Heart right ventricle (tissue), 16 donors: ENCODE results near the gene COMMD7. TPM values are rescaled to one million over a fixed set of nuclear protein-coding genes. Genes with fewer than 3 reads are reported as not detected.
"Not testable (repeated sequence)": the region's sequence is repeated elsewhere in the genome, so short reads cannot be mapped to it uniquely, and the experiment has no call there.

Experiments used
- ATAC-seq, 8 donors: fragments of 200-7000 bp; cut with Tn5 transposase; one replicate each; pipeline ENCODE4 v1.9.1; 2020; ENCODE audit warnings: mild to moderate bottlenecking in 8 of 8, moderate library complexity in 8 of 8, moderate number of reproducible peaks in 1 of 8
- DNase-seq, 2 donors: peaks; one replicate each; pipeline ENCODE4 v3.0.0-alpha.2; 2020
- H3K27ac ChIP-seq, 10 donors: fragments of 200-600 bp; sonication (generic) in 2 of 10; one replicate each; pipeline versions ENCODE4 v1.5.0 to v1.8.0; 2020 to 2022; ENCODE audit warnings: mild to moderate bottlenecking in 3 of 10
- H3K27me3 ChIP-seq, 7 donors: fragments of 200-600 bp; one replicate each; pipeline ENCODE4 v1.8.0; 2021 to 2022; ENCODE audit warnings: mild to moderate bottlenecking in 2 of 7
- H3K36me3 ChIP-seq, 9 donors: fragments of 200-600 bp; sonication (generic) in 1 of 9; one replicate each; pipeline versions ENCODE4 v1.5.0 to v1.8.0; 2020 to 2022; ENCODE audit warnings: mild to moderate bottlenecking in 2 of 9
- H3K4me1 ChIP-seq, 9 donors: fragments of 200-600 bp; sonication (generic) in 1 of 9; one replicate each; pipeline versions ENCODE4 v1.5.0 to v1.8.0; 2020 to 2022; ENCODE audit warnings: mild to moderate bottlenecking in 4 of 9
- H3K4me3 ChIP-seq, 10 donors: fragments of 200-600 bp; sonication (generic) in 2 of 10; one replicate each; pipeline versions ENCODE4 v1.5.0 to v1.8.0; 2020 to 2022; ENCODE audit warnings: mild to moderate bottlenecking in 7 of 10, moderate library complexity in 2 of 10
- H3K9me3 ChIP-seq, 11 donors: fragments of 200-600 bp in 10 of 11; sonication (generic) in 2 of 11; one replicate each; pipeline versions ENCODE4 v1.5.0 to v1.8.0; 2013 to 2022; ENCODE audit warnings: mild to moderate bottlenecking in 2 of 11, control low read depth in 1 of 11, moderate library complexity in 1 of 11
- CTCF ChIP-seq, 9 donors: fragments of 200-600 bp; sonication (generic) in 2 of 9; IDR thresholded peaks; one replicate each; pipeline versions ENCODE4 v1.5.0 to v1.8.0; 2021 to 2022; ENCODE audit warnings: antibody characterized with exemption in 9 of 9, mild to moderate bottlenecking in 5 of 9, moderate library complexity in 1 of 9
- WGBS, 2 donors: extraction: QIAGEN DNeasy Blood & Tissue Kit; methylation state at CpG; one replicate each; pipeline ENCODE4 v1.1.7; 2013; ENCODE audit warnings: inconsistent platforms in 1 of 2; 5-methylcytosine and 5-hydroxymethylcytosine counted together
- intact Hi-C, 10 donors: fragments of 100-400 bp; cut with DNase I; formaldehyde crosslinking; loops; one replicate each; pipeline versions ENCODE4 v1.11.1 to v1.14.2; 2022
- polyA plus RNA-seq, 2 donors: library from polyadenylated mRNA; stranded (reverse); fragments of 200-250 nt; gene quantifications; one replicate each; pipeline ENCODE4 v1.2.3, GENCODE V29; 2013
- total RNA-seq, 10 donors: library from RNA; stranded (reverse); fragmentation: NEBNext Ultra II Directional in 3 of 10; extraction: Animal tissue kit (Norgen Biotek cat#: 25700) in 3 of 10; gene quantifications; one replicate each; pipeline versions ENCODE4 v1.2.1 to v1.2.4, GENCODE V29; 2021 to 2023
- donor health status: Arrhythmogenic right ventricular cardiomyopathy.
- donor health status: ischemic (EF 13 %, LVEDD 7.1; RV severe dilation, severe dysfunction).
- donor health status: healthy with polysubstance abuse.
- donor health status: DM: no; HTN: yes; CAD: no.
- donor health status: DM: no; HTN: no; CAD: no.
- donor health status: ischemic (EF 25% LVEDD 6.9; RV normal size, moderate dysfunction).
- donor health status: ischemic (EF 25% LVEDD 5.7; RV mildly dilated, moderate dysfunction).
- donor health status: healthy.
- donor health status: DM: yes; HTN: yes; CAD: no.
- donor health status: Ischemic cardiomyopathy.
- donor health status: ischemic (EF 35%, LVEDD 5.7; RV mildly dilated, moderate dysfunction).
- donor health status: nonischemic (EF 11% LVEDD 7.7; RV severe dilation, severe dysfunction).
- donor health status: DM: yes; HTN: yes; CAD: no.
- donor health status: PGD.
- donor health status: ischemic (EF 29% LVEDD 5.4; RV normal size, mild dysfunction).
- donor health status: nonischemic (EF 23%, LVEDD 6.1; RV moderate dilation, normal function).

Gene COMMD7
- total and polyA plus RNA-seq, 12 donors = 35.7 to 54.6 (median 42.5) TPM

GRCh38 chr20:32742322-32743236 lies 688 bp downstream of the COMMD7 start:
- H3K27ac ChIP-seq = peak overlapping the region; percentile 77 to 95 (median 90)
- H3K36me3 ChIP-seq = peaks cover 0 to 4% (median 0%) of the 10 kb centered on the region in 9 donors
- no peaks in the 10 kb centered on the region for H3K9me3 ChIP-seq
- DNase-seq (peak in 1 of 2 donors; percentile 11), ATAC-seq (peak in 7 of 8 donors; percentile 7 to 46 (median 27))
- H3K4me1 ChIP-seq = peaks cover 2 to 36% (median 18%) of the 10 kb centered on the region in 9 donors
- H3K27me3 ChIP-seq = no peaks in the 10 kb centered on the region
- 10 to 11% methylated on average over 25 of the region's 25 CpGs for whole genome bisulfite sequencing, 2 donors
- intact Hi-C loops = no loop called here
- TF ChIP-seq CTCF (IDR thresholded peaks at IDR 0.05) = no peak
- peak overlapping the region; percentile 60 to 86 (median 82) for H3K4me3 ChIP-seq

DNA sequence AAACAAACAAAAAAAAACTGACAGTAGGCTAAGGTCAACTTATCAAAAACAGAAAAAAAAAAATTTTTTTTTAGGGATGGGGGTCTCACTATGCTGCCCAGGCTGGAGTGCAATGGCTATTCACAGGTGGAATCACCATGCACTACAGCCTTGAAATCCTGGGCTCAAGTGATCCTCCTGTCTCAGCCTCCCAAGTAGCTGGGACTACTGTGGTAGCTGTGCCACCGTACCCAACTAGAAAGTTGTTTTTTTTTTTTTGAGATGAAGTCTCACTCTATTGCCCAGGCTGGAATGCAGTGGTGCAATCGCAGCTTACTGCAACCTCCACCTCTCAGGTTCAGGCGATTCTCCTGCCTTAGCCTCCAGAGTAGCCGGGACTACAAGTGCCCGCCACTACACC lies 2.1 kb downstream of the COMMD7 start:
- Histone ChIP-seq H3K9me3 (no peaks in the 10 kb centered on the region), H3K36me3 (peaks cover 0 to 19% (median 0%) of the 10 kb centered on the region in 9 donors), H3K27ac (no peak overlapping the region), H3K4me3 (no peak overlapping the region), H3K27me3 (no peaks in the 10 kb centered on the region), H3K4me1 (peaks cover 2 to 40% (median 21%) of the 10 kb centered on the region in 9 donors)
- WGBS, 2 donors = 93 to 95% methylated on average over 5 of the region's 5 CpGs
- no peak for ATAC-seq
- no peak for DNase-seq
- intact Hi-C loops = no loop called here
- no peak for TF ChIP-seq CTCF (IDR thresholded peaks at IDR 0.05)

GRCh38 chr20:32737371-32738223 lies 5.7 kb downstream of the COMMD7 start:
- Histone ChIP-seq H3K36me3 (peaks cover 0 to 38% (median 0%) of the 10 kb centered on the region in 9 donors), H3K27ac (peak overlapping the region in 3 of 10 donors; percentile 5 to 69 (median 58)), H3K9me3 (no peaks in the 10 kb centered on the region), H3K27me3 (no peaks in the 10 kb centered on the region), H3K4me1 (peaks cover 2 to 29% (median 15%) of the 10 kb centered on the region in 9 donors), H3K4me3 (no peak overlapping the region)
- DNase-seq (no peak), ATAC-seq (peak in 1 of 8 donors; percentile 8)
- WGBS, 2 donors = 61 to 67% methylated on average over 7 of the region's 7 CpGs
- intact Hi-C loops = no loop called here
- TF ChIP-seq CTCF (IDR thresholded peaks at IDR 0.05) = no peak

GRCh38 chr20:32731882-32732266 lies 11.4 kb downstream of the COMMD7 start:
- peaks cover 0 to 14% (median 4%) of the 10 kb centered on the region in 9 donors for H3K4me1 ChIP-seq
- no peak overlapping the region for H3K27ac ChIP-seq
- H3K4me3 ChIP-seq = no peak overlapping the region
- ATAC-seq (peak in 1 of 8 donors; percentile 18), DNase-seq (no peak)
- H3K9me3 ChIP-seq = no peaks in the 10 kb centered on the region
- TF ChIP-seq CTCF (IDR thresholded peaks at IDR 0.05) = no peak
- 85 to 86% methylated on average over 4 of the region's 4 CpGs for WGBS, 2 donors
- H3K36me3 ChIP-seq = peaks cover 0 to 71% (median 9%) of the 10 kb centered on the region in 9 donors
- H3K27me3 ChIP-seq = no peaks in the 10 kb centered on the region
- intact Hi-C loops = no loop called here

- DNase-seq, H3K4me3 ChIP-seq, intact Hi-C loops, H3K9me3 ChIP-seq, ATAC-seq, H3K27me3 ChIP-seq, H3K27ac ChIP-seq: not testable (repeated sequence)
- H3K36me3 ChIP-seq = peaks cover 0 to 75% (median 17%) of the 10 kb centered on the region in 9 donors
- H3K4me1 ChIP-seq = peaks cover 0 to 14% (median 4%) of the 10 kb centered on the region in 9 donors
- 97 to 99% methylated on average over 5 of the region's 5 CpGs for WGBS, 2 donors
Observed at GRCh38 chr20:32729334-32729733, 13.9 kb downstream of the COMMD7 start.

DNA sequence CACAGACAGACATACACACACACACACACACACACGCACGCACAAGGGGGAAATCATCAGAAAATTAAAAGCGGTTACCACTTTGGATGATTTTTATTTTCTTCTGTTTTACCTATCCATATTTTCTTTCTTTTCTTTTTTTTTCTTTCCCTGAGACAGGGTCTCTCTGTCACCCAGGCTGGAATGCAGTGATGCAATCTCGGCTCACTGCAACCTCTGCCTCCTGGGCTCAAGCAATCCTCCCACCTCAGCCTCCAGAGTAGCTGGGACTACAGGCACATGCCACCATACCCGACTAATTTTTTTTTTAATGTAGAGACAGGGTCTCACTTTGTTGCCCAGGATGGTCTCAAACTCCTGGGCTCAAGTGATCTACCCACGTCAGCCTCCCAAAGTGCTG lies 14.8 kb downstream of the COMMD7 start:
- H3K27ac ChIP-seq, H3K27me3 ChIP-seq, H3K4me3 ChIP-seq, DNase-seq, intact Hi-C loops, ATAC-seq, H3K9me3 ChIP-seq: not testable (repeated sequence)
- Histone ChIP-seq H3K36me3 (peaks cover 0 to 75% (median 17%) of the 10 kb centered on the region in 9 donors), H3K4me1 (peaks cover 0 to 14% (median 4%) of the 10 kb centered on the region in 9 donors)
- 93 to 96% methylated on average over 6 of the region's 6 CpGs for WGBS, 2 donors
